Measurements from ENCODE around the gene ACTN4. TPM values are rescaled to one million over a fixed set of nuclear protein-coding genes. Genes with fewer than 3 reads are reported as not detected.

ACTN4 gene
- total and polyA plus RNA-seq, 2 experiments from 2014 or later = 68.9 to 427 TPM

DNA sequence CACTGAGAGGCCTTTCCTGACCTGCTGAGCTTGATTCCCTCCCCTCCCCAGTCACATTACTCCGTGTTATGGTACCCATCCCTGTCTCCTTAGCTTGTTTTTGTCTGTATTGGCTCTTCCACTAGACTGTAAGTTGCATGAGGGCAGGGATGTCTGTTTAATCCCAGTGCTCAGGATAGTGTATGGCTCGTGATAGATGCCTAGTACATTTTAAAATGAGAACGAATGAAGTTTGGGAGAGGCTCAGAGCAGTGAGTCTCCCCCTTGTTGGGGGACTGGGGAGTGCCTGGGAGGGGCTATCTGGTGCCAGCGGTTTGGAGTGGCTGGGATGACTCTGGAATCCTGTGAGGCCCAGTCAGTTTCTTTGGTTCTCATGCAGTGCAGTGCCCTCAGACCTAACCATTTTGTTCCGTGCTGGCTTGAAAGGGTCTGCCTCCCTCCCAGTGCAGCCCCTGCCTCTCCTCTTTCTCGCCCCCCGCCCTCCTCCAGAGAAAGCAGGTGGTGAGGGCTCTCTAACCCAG lies 35.5 kb downstream of the ACTN4 start (continued):
- TF ChIP-seq, protein P1, sequence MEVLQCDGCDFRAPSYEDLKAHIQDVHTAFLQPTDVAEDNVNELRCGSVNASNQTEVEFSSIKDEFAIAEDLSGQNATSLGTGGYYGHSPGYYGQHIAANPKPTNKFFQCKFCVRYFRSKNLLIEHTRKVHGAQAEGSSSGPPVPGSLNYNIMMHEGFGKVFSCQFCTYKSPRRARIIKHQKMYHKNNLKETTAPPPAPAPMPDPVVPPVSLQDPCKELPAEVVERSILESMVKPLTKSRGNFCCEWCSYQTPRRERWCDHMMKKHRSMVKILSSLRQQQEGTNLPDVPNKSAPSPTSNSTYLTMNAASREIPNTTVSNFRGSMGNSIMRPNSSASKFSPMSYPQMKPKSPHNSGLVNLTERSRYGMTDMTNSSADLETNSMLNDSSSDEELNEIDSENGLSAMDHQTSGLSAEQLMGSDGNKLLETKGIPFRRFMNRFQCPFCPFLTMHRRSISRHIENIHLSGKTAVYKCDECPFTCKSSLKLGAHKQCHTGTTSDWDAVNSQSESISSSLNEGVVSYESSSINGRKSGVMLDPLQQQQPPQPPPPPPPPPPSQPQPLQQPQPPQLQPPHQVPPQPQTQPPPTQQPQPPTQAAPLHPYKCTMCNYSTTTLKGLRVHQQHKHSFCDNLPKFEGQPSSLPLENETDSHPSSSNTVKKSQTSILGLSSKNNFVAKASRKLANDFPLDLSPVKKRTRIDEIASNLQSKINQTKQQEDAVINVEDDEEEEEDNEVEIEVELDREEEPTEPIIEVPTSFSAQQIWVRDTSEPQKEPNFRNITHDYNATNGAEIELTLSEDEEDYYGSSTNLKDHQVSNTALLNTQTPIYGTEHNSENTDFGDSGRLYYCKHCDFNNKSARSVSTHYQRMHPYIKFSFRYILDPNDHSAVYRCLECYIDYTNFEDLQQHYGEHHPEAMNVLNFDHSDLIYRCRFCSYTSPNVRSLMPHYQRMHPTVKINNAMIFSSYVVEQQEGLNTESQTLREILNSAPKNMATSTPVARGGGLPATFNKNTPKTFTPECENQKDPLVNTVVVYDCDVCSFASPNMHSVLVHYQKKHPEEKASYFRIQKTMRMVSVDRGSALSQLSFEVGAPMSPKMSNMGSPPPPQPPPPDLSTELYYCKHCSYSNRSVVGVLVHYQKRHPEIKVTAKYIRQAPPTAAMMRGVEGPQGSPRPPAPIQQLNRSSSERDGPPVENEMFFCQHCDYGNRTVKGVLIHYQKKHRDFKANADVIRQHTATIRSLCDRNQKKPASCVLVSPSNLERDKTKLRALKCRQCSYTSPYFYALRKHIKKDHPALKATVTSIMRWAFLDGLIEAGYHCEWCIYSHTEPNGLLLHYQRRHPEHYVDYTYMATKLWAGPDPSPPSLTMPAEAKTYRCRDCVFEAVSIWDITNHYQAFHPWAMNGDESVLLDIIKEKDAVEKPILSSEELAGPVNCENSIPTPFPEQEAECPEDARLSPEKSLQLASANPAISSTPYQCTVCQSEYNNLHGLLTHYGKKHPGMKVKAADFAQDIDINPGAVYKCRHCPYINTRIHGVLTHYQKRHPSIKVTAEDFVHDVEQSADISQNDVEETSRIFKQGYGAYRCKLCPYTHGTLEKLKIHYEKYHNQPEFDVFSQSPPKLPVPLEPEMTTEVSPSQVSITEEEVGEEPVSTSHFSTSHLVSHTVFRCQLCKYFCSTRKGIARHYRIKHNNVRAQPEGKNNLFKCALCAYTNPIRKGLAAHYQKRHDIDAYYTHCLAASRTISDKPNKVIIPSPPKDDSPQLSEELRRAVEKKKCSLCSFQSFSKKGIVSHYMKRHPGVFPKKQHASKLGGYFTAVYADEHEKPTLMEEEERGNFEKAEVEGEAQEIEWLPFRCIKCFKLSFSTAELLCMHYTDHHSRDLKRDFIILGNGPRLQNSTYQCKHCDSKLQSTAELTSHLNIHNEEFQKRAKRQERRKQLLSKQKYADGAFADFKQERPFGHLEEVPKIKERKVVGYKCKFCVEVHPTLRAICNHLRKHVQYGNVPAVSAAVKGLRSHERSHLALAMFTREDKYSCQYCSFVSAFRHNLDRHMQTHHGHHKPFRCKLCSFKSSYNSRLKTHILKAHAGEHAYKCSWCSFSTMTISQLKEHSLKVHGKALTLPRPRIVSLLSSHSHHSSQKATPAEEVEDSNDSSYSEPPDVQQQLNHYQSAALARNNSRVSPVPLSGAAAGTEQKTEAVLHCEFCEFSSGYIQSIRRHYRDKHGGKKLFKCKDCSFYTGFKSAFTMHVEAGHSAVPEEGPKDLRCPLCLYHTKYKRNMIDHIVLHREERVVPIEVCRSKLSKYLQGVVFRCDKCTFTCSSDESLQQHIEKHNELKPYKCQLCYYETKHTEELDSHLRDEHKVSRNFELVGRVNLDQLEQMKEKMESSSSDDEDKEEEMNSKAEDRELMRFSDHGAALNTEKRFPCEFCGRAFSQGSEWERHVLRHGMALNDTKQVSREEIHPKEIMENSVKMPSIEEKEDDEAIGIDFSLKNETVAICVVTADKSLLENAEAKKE (CRISPR knock-in tag; IDR thresholded peaks at IDR 0.05) = no peak
- no peak for TF ChIP-seq ZNF114 (CRISPR knock-in tag; IDR thresholded peaks at IDR 0.05)
- TF ChIP-seq POLR2AphosphoS5 (IDR thresholded peaks at IDR 0.05; ENCODE audit: low read depth) = no peak
- no peak for TF ChIP-seq JUNB (IDR thresholded peaks at IDR 0.05; ENCODE audit: unreplicated experiment)
- TF ChIP-seq, protein P2, sequence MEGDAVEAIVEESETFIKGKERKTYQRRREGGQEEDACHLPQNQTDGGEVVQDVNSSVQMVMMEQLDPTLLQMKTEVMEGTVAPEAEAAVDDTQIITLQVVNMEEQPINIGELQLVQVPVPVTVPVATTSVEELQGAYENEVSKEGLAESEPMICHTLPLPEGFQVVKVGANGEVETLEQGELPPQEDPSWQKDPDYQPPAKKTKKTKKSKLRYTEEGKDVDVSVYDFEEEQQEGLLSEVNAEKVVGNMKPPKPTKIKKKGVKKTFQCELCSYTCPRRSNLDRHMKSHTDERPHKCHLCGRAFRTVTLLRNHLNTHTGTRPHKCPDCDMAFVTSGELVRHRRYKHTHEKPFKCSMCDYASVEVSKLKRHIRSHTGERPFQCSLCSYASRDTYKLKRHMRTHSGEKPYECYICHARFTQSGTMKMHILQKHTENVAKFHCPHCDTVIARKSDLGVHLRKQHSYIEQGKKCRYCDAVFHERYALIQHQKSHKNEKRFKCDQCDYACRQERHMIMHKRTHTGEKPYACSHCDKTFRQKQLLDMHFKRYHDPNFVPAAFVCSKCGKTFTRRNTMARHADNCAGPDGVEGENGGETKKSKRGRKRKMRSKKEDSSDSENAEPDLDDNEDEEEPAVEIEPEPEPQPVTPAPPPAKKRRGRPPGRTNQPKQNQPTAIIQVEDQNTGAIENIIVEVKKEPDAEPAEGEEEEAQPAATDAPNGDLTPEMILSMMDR (conservative IDR thresholded peaks at IDR 0.05; ENCODE audit: low read depth in 2 of 2) = no peak
- TF ChIP-seq EZH2 (IDR thresholded peaks at IDR 0.05; ENCODE audit: low read depth, unreplicated experiment) = no peak
- no peak for TF ChIP-seq EZH2phosphoT487 (IDR thresholded peaks at IDR 0.05; ENCODE audit: unreplicated experiment)

Data from GM23338 (cell line).